Calu3 (cell line): ENCODE data around the gene MDM4. TPM values are rescaled to one million over a fixed set of nuclear protein-coding genes. Genes with fewer than 3 reads are reported as not detected.

ENCODE experiments used
- BruUV-seq: library from RNA; stranded (reverse); fragments of 400-500 nt; replicated peaks from 2 replicates; lab custom pipeline; 2021; lab: Mats Ljungman, UMichigan
- CTCF ChIA-PET: fragments of 300-600 bp; sonication (Branson Sonifier 250); formaldehyde crosslinking; loops from one replicate; lab custom pipeline; 2022; ENCODE audit warnings: antibody characterized with exemption; lab: Charles Lee
- DNase-seq: peaks from one replicate; pipeline ENCODE4 v3.0.0; 2022
- H3K27ac Mint-ChIP-seq: one replicate; pipeline ENCODE4 v1.8.0; 2022; ENCODE audit warnings: mixed read lengths; ENCODE audit not compliant: unreplicated experiment
- H3K27me3 Mint-ChIP-seq: one replicate; pipeline ENCODE4 v1.8.0; 2022; ENCODE audit warnings: mixed read lengths; ENCODE audit not compliant: unreplicated experiment
- H3K36me3 Mint-ChIP-seq: one replicate; pipeline ENCODE4 v1.8.0; 2022; ENCODE audit warnings: mild to moderate bottlenecking, moderate library complexity, mixed read lengths; ENCODE audit not compliant: insufficient read depth, unreplicated experiment
- H3K4me1 Mint-ChIP-seq: one replicate; pipeline ENCODE4 v1.8.0; 2022; ENCODE audit warnings: mild to moderate bottlenecking, low read depth, mixed read lengths; ENCODE audit not compliant: unreplicated experiment
- H3K4me3 Mint-ChIP-seq: one replicate; pipeline ENCODE4 v1.8.0; 2022; ENCODE audit warnings: mild to moderate bottlenecking, low read depth, moderate library complexity, mixed read lengths; ENCODE audit not compliant: unreplicated experiment
- H3K9me3 Mint-ChIP-seq: one replicate; pipeline ENCODE4 v1.8.0; 2022; ENCODE audit warnings: low read depth, mixed read lengths; ENCODE audit not compliant: unreplicated experiment
- intact Hi-C: fragments of 100-400 bp; cut with micrococcal nuclease; formaldehyde crosslinking; loops from one replicate; pipeline ENCODE4 v1.10.0; 2022; ENCODE audit not compliant: unreplicated experiment
- total RNA-seq: library from RNA; stranded (reverse); gene quantifications from 2 replicates; pipeline ENCODE4 v1.2.3, GENCODE V29; 2022
- TF ChIP-seq, protein P1 (sequence below): fragments of 200-600 bp; IDR thresholded peaks from one replicate; pipeline ENCODE4 v1.8.0; 2022; ENCODE audit warnings: antibody characterized with exemption; ENCODE audit not compliant: unreplicated experiment

The MDM4 gene
- total RNA-seq, 1 experiment from 2014 or later: 106 TPM

DNA sequence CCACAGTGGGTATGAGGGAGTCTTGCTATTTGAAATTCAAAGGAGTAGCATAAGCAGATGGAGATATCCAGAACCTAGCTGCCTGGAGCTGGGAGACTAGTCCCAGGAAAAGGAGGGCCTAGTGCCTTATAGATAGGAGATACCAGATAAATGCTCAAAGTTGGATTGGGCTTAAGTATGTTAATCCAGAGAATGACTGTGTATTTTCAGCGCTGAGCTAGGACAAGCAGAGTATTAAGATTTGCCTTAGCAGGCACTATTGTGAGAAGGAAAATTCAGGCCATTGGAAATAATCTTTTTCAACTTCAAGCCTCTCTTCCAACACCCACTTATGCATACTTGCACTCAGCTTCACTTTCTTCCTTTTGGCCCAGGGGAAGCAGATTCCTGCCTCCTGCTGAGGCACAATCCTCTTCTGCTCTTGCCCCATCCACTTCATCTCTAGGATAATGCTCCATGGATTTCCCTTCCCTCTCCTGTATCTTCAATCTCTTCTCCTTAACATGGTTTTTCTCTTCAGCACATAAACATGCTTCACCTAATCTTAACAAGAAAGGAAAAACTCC lies 42.7 kb upstream of the MDM4 start:
- CTCF ChIA-PET: interaction anchor here (0.7 kb wide), 1 partner anchor 23 kb away, joined by 3 read pairs; no protein-coding TSS in a partner anchor
- TF ChIP-seq, protein P1, sequence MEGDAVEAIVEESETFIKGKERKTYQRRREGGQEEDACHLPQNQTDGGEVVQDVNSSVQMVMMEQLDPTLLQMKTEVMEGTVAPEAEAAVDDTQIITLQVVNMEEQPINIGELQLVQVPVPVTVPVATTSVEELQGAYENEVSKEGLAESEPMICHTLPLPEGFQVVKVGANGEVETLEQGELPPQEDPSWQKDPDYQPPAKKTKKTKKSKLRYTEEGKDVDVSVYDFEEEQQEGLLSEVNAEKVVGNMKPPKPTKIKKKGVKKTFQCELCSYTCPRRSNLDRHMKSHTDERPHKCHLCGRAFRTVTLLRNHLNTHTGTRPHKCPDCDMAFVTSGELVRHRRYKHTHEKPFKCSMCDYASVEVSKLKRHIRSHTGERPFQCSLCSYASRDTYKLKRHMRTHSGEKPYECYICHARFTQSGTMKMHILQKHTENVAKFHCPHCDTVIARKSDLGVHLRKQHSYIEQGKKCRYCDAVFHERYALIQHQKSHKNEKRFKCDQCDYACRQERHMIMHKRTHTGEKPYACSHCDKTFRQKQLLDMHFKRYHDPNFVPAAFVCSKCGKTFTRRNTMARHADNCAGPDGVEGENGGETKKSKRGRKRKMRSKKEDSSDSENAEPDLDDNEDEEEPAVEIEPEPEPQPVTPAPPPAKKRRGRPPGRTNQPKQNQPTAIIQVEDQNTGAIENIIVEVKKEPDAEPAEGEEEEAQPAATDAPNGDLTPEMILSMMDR: no peak
- DNase-seq: no peak
- Mint-ChIP-seq H3K27me3 (no peaks in the 10 kb centered on the region), H3K36me3 (no peaks in the 10 kb centered on the region), H3K9me3 (peaks cover 3% of the 10 kb centered on the region), H3K27ac (no peak overlapping the region), H3K4me1 (peaks cover 17% of the 10 kb centered on the region), H3K4me3 (no peak overlapping the region)
- intact Hi-C loops: no loop called here
- no TSS peak for BruUV-seq

DNA sequence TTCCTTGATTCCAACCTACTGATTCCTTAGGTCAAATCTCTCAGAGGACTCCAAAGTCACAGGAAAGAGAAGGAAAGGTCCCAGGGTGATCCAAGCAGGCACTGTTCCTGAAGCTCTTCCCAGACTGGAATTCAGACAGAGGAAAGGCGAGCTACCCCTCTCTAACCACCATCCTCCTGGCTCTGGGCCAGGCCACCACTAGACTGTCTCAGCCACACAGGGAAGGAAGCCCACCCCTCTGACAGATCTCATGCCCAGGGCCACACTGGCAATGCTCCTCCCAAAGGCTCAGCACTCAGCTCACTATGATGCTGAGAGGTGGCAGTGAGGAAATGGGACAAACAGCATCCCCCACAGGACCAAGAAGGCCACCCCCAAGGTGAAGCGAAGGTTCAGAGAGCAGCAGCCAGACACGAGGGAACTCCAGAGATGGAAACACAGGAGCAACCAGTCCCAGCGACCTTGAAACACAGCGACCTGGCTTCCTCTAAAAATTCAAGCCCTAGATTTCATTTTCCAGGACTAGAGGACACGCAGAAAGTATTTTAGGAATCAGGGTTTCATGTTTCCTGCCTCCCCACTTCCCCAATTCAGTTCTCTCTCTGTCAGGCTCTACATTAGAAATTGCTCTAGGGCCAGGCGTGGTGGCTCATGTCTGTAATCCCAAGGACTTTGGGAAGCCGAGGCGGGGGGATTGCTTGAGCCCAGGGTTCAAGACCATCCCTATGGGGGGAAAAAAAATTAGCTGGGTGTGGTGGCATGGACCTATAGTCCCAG lies 40.4 kb upstream of the MDM4 start:
- CTCF ChIA-PET: no interaction called here
- no TSS peak for BruUV-seq

DNA sequence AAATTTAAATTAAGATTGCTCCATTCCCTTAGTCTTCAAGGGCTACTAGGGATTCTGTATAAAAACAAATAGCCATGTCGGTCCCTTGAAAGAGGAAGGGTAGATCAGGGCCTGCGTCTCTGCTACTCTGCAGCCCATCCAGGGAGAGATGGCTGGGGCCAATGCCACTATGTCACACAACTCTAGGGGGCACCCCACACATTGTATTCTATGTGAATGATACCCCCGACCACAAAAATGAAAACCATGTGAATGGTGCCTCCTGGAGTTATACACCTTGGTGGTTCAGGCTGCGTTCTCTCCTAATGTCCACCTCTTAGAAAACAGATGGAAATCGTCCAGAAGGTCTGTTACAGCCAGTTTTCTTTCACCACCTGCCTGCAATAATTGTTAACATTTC lies 39.6 kb upstream of the MDM4 start:
- H3K4me3 Mint-ChIP-seq: no peak overlapping the region
- peaks cover 11% of the 10 kb centered on the region for H3K36me3 Mint-ChIP-seq
- H3K27ac Mint-ChIP-seq: no peak overlapping the region
- DNase-seq: no peak
- no TSS peak for BruUV-seq
- TF ChIP-seq, protein P1: no peak
- CTCF ChIA-PET: interaction anchor here (1.9 kb wide), 1 partner anchor 32 kb away, joined by 7 read pairs; no protein-coding TSS in a partner anchor
- peaks cover 42% of the 10 kb centered on the region for H3K4me1 Mint-ChIP-seq
- intact Hi-C loops: no loop called here
- peaks cover 3% of the 10 kb centered on the region for H3K9me3 Mint-ChIP-seq
- no peaks in the 10 kb centered on the region for H3K27me3 Mint-ChIP-seq

More for the DNA sequence above, 40.4 kb upstream of the MDM4 start:
- Mint-ChIP-seq H3K27ac (no peak overlapping the region), H3K4me1 (peaks cover 41% of the 10 kb centered on the region), H3K4me3 (no peak overlapping the region), H3K27me3 (no peaks in the 10 kb centered on the region), H3K36me3 (peaks cover 11% of the 10 kb centered on the region), H3K9me3 (peaks cover 3% of the 10 kb centered on the region)
- TF ChIP-seq, protein P1: no peak
- intact Hi-C loops: no loop called here
- no peak for DNase-seq

DNA sequence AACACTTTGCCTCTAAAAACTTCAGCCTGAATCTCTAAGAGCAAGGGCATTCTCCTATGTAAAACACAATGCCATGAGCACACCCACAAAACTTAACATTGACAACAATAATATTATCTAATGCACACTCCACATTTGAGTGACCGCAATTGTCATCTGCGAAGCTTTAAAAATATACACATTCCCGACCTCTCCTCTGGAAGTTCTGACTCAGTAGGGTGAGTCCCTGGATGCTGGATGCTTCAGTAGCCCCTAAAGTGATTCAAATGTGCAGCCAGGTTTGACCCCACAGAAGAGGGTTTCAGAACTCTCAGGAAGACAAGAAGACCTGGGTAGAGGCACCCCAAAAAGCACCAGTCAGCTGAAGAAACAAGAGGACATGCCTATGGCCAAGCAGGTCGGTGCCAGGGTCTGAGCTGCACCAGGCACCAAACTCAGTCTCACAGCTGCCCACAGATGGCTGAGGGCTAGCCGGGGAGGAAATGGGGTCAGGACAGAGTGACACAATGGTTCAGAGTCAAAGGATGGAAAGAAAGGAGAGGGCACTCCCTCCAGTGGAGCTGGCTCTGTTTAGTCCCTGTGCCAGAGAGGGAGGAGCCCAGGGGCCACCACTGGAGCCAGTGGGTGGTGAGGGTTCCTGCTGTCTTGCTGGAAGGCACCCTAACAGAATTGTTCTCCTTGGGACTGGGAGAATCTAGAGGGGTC lies 39.0 kb upstream of the MDM4 start:
- Mint-ChIP-seq H3K27me3 (no peaks in the 10 kb centered on the region), H3K36me3 (peaks cover 11% of the 10 kb centered on the region), H3K4me1 (peaks cover 42% of the 10 kb centered on the region), H3K4me3 (no peak overlapping the region), H3K27ac (no peak overlapping the region), H3K9me3 (peaks cover 3% of the 10 kb centered on the region)
- CTCF ChIA-PET: interaction anchor here (1.2 to 4.9 kb wide), 4 partner anchors 17 to 33 kb away, joined by 3 to 29 read pairs (median 8); partner anchors contain the start of gene PIK3C2B
- intact Hi-C loops: no loop called here
- DNase-seq: no peak
- TF ChIP-seq, protein P1: no peak
- no TSS peak for BruUV-seq
